Activated CD4-positive, CD25-positive, alpha-beta regulatory T cell treated with anti-CD3 and anti-CD28 coated beads, Interleukin-2, amount 50 U/mL, for 16 hours (primary cell): ENCODE data around the gene RASGRP3.

Source experiments
- DNase-seq: peaks from one replicate; pipeline ENCODE4 v3.0.0-alpha.2; 2020; ENCODE audit warnings: low read depth, low spot score

The RASGRP3 gene

GRCh38 chr2:33491441-33492084 is 15.1 kb downstream of the RASGRP3 start:
- DNase-seq = no peak

DNA sequence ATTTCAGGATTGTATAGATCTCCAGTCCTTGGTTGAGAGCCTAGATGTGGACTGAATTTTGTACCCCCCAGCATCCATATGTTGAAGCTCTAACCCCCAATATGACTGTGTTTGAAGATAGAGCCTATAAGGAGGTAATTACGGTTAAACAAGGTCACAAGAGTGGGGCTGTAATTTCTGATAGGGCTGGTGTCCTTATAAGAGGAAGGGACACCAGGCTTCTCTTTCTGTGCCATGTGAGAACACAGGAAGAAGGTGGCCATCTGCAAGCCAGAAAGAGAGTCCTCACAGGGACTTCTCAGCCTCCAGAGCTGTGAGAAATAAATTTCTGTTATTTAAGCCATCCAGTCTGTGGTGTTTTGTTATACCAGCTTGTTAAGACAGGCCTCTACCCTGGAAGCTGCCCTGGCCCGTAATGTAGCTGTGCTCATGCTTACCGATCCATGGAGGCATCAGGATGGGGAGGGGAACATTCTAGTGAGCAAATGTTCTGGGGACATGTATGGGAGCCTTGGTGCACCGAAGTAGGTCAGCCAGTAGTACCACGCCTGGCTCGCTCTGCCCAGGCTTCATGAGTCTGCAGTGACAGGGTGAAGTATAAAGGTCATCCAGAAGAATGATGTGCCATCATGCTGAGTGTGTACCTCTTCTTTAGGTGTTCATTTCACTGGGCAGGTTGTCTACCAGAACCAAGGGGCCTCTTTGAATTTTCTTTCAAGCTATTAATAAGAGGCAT is 16.1 kb downstream of the RASGRP3 start:
- no peak for DNase-seq

- no peak for DNase-seq
These were observed 17.8 kb downstream of the RASGRP3 start for GRCh38 chr2:33494155-33494779.

GRCh38 chr2:33494877-33495641 is 18.6 kb downstream of the RASGRP3 start:
- no peak for DNase-seq

DNA sequence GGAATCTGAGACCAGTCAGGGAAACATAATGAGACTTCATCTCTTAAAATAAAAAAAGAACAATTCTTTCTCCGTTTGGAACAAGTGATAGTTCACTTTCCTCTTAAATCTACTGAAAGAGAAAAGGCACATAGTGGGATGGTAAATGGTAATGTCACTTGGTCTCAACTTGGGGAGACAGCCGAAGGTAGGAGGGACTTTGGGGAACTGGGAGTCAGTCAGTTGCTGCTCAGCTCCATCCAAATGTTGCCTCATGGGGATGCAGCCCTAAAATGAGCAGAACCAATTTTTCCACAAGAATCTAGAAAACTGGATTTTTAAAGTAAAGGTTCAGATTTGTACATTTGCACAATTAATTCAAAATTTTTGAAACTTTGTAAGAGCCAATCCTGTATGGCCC is 19.2 kb downstream of the RASGRP3 start:
- no peak for DNase-seq

GRCh38 chr2:33496150-33496549 is 19.7 kb downstream of the RASGRP3 start:
- DNase-seq = no peak

DNA sequence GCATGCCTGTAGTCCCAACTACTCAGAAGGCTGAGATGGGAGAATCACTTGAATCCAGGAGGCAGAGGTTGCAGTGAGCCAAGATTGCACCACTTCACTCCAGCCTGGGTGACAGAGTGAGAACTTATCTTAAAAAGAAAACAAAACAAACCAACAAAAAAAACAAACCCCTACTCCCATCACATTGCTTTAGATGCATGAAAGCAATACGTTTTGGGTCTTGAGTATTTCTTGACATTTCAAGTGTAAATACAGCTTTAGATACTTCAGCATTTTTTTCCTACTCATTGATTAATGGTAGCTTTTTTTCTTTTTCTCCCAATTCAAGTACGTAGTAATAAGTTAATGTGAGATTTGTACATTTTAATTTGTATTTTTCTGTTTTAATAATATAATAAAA is 20.3 kb downstream of the RASGRP3 start:
- no peak for DNase-seq

- DNase-seq = no peak
These were observed 20.8 kb downstream of the RASGRP3 start for GRCh38 chr2:33497221-33497650.

DNA sequence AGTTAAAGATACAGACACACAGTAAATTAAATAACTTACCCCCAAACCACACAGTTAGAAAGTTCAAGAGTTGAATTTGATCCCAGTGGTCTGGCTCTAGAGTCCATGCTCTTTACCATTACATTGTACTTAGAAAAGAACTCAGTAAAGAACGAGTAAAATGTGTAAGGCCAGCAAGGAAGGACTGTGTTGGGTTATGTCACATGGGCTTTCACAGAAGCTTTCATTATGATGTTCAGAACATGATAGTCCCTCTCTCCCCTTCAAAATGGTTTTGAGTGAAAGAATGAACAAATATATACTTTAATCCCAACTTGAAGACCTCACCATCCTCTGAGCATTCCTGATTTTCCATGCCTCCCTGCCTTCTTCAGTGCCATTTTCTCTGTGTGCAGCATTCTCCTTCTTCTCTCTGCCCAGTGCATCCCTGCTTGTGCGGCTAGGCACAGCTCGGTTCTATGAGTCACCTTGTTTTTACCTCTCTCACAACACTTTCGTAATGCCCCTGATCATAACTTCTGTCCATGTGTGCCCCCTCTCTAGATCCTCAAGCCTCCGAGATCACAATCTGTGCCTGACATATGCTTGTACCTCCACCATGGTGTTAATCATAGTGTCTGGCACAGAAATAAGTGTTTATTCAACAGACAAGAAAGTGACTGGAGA is 22.0 kb downstream of the RASGRP3 start:
- DNase-seq = no peak

DNA sequence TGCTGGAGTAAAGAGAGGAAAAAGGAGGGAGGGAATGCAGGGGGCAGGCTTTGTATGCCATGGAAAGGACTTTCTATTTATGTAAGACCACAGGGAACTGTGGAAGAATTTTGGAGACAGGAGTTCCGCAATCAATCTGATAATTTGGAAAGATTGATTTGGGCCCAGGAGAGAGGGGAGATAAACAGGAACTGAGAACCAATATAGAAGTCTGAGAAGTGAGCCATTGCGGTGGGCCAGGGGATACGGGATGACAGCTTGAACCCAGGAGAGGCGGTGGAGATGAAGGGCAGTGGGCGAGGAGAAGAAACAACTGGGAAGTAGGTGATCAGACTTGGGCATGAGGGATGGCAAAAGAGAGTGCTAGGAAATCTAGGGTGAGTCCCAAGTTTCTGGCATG is 23.7 kb downstream of the RASGRP3 start:
- DNase-seq = no peak

DNA sequence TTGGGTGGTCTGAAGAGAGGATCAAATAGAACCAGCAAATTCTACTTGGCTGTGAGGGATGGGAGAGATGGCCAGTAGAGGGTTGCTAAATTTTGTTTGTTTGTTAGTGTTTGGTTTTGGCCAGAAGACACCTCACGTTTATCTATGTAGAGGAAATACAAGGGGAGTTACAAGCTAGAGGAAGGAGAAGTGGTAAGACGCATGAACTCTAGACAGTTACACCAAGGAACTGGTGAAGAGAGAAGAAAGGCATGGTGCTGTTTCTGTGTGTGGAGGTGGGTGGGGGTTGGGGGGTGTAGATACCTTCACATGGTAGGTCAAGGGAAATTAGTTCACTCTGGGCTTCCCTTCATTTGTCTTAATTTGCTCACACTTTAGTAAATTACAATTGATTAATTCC is 25.6 kb downstream of the RASGRP3 start:
- DNase-seq = no peak

DNA sequence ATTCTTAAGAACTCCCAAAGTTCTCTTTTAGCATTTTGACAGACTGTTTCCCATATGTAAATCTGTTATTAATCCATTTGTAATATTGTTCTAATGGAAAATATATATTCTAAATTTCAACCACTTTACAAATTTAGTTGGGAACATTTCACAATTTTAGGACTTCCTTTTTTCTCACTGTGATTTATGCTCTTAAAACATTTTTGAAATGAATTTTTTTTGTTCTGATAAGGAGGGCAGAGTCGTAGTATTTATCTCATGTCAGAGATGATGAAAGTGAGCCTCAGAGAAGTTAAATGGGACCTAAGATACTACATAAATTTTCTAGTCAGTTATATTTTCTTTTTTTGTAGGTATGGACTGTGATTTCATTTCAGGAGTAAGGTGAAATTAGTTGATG is 26.6 kb downstream of the RASGRP3 start:
- no peak for DNase-seq

GRCh38 chr2:33505966-33506365 is 29.5 kb downstream of the RASGRP3 start:
- no peak for DNase-seq

- DNase-seq = no peak
These were observed 33.6 kb downstream of the RASGRP3 start for GRCh38 chr2:33509908-33510585.

DNA sequence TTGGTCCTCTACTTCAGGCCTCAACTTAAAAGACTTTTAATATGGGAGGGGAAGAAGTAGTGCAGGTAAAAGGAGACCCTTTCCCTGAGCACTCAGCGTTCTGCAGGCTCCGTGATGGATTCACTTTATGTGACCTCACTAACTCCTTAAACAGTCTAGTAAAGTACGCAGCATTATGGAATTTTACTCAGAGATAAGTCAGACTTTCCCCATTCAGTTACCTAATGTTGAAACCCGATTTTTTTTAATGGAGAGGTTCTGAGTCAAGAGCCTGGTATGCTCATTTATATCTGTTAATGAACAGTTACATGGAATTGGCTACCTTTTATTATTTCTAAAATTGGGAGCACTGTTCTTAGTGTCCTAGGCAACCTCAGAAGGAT is 34.1 kb downstream of the RASGRP3 start:
- DNase-seq = no peak

- no peak for DNase-seq
These were observed 34.7 kb downstream of the RASGRP3 start for GRCh38 chr2:33511141-33511540.

- DNase-seq = no peak
These were observed 35.7 kb downstream of the RASGRP3 start for GRCh38 chr2:33512112-33512511.

DNA sequence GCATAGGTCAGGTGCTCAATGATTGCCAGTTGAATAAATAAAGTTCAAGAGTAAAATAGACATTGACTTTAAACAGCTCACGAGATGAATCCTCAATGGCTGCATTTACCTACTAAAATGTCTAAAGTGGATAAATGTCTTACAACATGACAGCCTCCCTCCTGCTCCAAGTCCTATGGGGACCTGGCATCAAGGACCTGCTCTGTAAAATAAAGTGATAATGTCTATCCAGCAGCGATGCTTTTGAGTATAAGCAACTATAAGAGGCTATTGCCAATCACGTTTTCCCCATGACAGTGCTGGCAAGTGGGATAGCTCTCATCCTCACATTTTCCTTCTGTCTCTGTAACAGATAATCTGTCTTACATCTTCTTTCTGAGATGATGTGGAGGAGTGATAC is 37.0 kb downstream of the RASGRP3 start:
- DNase-seq = no peak

GRCh38 chr2:33516456-33516995 is 40.1 kb downstream of the RASGRP3 start:
- DNase-seq = no peak

DNA sequence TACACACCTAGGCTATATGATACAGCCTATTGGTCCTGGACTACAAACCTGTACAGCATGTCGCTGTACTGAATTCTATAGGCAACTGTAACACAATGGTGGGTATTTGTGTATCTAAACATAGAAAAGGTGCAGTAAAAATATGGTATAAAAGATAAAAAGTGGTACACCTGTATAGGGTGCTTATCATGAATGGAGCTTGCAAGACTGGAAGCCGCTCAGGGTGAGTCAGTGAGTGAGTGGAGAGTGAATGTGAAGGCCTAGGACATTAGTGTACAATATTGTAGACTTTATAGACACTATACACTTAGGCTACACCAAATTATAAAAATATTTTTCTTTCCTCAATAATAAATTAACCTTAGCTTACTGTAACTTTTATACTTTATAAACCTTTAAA is 41.8 kb downstream of the RASGRP3 start:
- DNase-seq = no peak

- DNase-seq = no peak
These were observed 42.5 kb downstream of the RASGRP3 start for GRCh38 chr2:33518929-33519328.
